B cell (primary cell): ENCODE results near the gene WDR31. TPM values are rescaled to one million over a fixed set of nuclear protein-coding genes. Genes with fewer than 3 reads are reported as not detected.

Experiments
- ATAC-seq: fragments of 200-7000 bp; cut with Tn5 transposase; one replicate; pipeline ENCODE4 v1.10.0; 2021; ENCODE audit warnings: low read depth, mild to moderate bottlenecking, moderate number of reproducible peaks, moderate library complexity
- CTCF ChIA-PET: fragments of 350-600 bp; sonication (Branson Sonifier 250); formaldehyde crosslinking; loops from one replicate; lab custom pipeline; 2021; ENCODE audit warnings: antibody characterized with exemption, inconsistent platforms; lab: Charles Lee
- POLR2A ChIA-PET: fragments of 350-600 bp; sonication (Branson Sonifier 250); formaldehyde crosslinking; loops from one replicate; lab custom pipeline; 2021; ENCODE audit warnings: antibody characterized with exemption; lab: Charles Lee
- DNase-seq: peaks from one replicate; pipeline ENCODE4 v3.0.0; 2013
- H2AFZ ChIP-seq: 2 replicates; pipeline ENCODE4 v1.6.1; 2012; ENCODE audit warnings: mild to moderate bottlenecking, low read depth, low read length; ENCODE audit not compliant: insufficient read depth, poor library complexity, severe bottlenecking
- H3K27ac ChIP-seq, 2 donors: 1 replicate in 1 of 2; 2 replicates in 1 of 2; pipeline ENCODE4 v1.5.1; 2012 to 2013; ENCODE audit warnings: low read length in 2 of 2, mild to moderate bottlenecking in 2 of 2, moderate library complexity in 1 of 2
- H3K27me3 ChIP-seq, 4 experiments: fragments of 200-600 bp in 1 of 4; sonication (generic) in 1 of 4; replicated peaks in 1 of 4; 1 replicate in 2 of 4; 2 replicates in 2 of 4; pipeline versions ENCODE4 v1.6.1 to v1.7.0; 2013 to 2016; ENCODE audit warnings: low read length in 3 of 4, mild to moderate bottlenecking in 2 of 4, mixed read lengths in 1 of 4, moderate library complexity in 1 of 4; ENCODE audit not compliant: insufficient read depth in 4 of 4, control insufficient read depth in 3 of 4; ENCODE audit errors: control extremely low read depth in 1 of 4
- H3K36me3 ChIP-seq, 2 experiments: replicated peaks in 1 of 2; 1 replicate in 1 of 2; 2 replicates in 1 of 2; pipeline versions ENCODE4 v1.6.1 to v1.7.1; 2013; ENCODE audit warnings: low read length in 1 of 2; ENCODE audit not compliant: insufficient read depth in 2 of 2, control insufficient read depth in 1 of 2; ENCODE audit errors: control extremely low read depth in 1 of 2, extremely low read depth in 1 of 2
- H3K4me1 ChIP-seq, 2 donors: fragments of 200-600 bp in 1 of 2; sonication (generic) in 1 of 2; 1 replicate in 1 of 2; 2 replicates in 1 of 2; pipeline versions ENCODE4 v1.5.1 to v1.6.1; 2013 to 2017; ENCODE audit warnings: low read length in 2 of 2; ENCODE audit not compliant: control insufficient read depth in 2 of 2, insufficient read depth in 2 of 2
- H3K4me2 ChIP-seq: replicated peaks from 2 replicates; pipeline ENCODE3; 2012; ENCODE audit warnings: mild to moderate bottlenecking, low read depth, low read length; ENCODE audit not compliant: poor library complexity, severe bottlenecking
- H3K4me3 ChIP-seq, 5 experiments: fragments of 200-600 bp in 1 of 5; sonication (generic) in 1 of 5; 1 replicate in 3 of 5; 2 replicates in 2 of 5; pipeline versions ENCODE4 v1.5.1 to v1.7.0; 2011 to 2016; ENCODE audit warnings: low read length in 4 of 5, mild to moderate bottlenecking in 4 of 5, low read depth in 2 of 5, control low read depth in 1 of 5, moderate library complexity in 1 of 5; ENCODE audit not compliant: insufficient read depth in 1 of 5; ENCODE audit errors: control extremely low read depth in 1 of 5, extremely low read depth in 1 of 5
- H3K79me2 ChIP-seq: fragments of 200-600 bp; sonication (generic); one replicate; pipeline ENCODE4 v1.6.0; 2016; ENCODE audit warnings: low read length; ENCODE audit not compliant: control insufficient read depth, insufficient read depth
- H3K9ac ChIP-seq: fragments of 200-600 bp; sonication (generic); 2 replicates; pipeline ENCODE4 v1.6.1; 2017; ENCODE audit warnings: mild to moderate bottlenecking, low read length, moderate library complexity
- H3K9me3 ChIP-seq, 3 donors: one replicate each; pipeline versions ENCODE4 v1.6.1 to v1.7.1; 2013; ENCODE audit warnings: low read length in 2 of 3; ENCODE audit not compliant: control insufficient read depth in 2 of 3, insufficient read depth in 1 of 3; ENCODE audit errors: control extremely low read depth in 1 of 3
- H4K20me1 ChIP-seq: 2 replicates; pipeline ENCODE4 v1.6.0; 2012; ENCODE audit warnings: mild to moderate bottlenecking, low read length; ENCODE audit not compliant: insufficient read depth, control insufficient read depth, poor library complexity, severe bottlenecking
- H3K27ac Mint-ChIP-seq: one replicate; pipeline ENCODE4 v1.8.0; 2021; ENCODE audit warnings: mixed read lengths
- H3K27me3 Mint-ChIP-seq: one replicate; pipeline ENCODE4 v1.8.0; 2021; ENCODE audit warnings: mixed read lengths
- H3K4me1 Mint-ChIP-seq: one replicate; pipeline ENCODE4 v1.8.0; 2021; ENCODE audit warnings: mixed read lengths
- H3K4me3 Mint-ChIP-seq: one replicate; pipeline ENCODE4 v1.8.0; 2021; ENCODE audit warnings: mixed read lengths
- H3K9me3 Mint-ChIP-seq: one replicate; pipeline ENCODE4 v1.8.0; 2022; ENCODE audit warnings: mixed read lengths; ENCODE audit not compliant: insufficient read depth
- EZH2 ChIP-seq: IDR thresholded peaks from 2 replicates; pipeline ENCODE4 v1.6.1; 2012; ENCODE audit warnings: borderline replicate concordance, low read depth, mild to moderate bottlenecking, moderate library complexity, low read length; ENCODE audit not compliant: insufficient read depth, poor library complexity, severe bottlenecking
- WGBS: methylation state at CpG from one replicate; pipeline ENCODE4 v1.1.5; 2013; ENCODE audit warnings: missing lambda C conversion rate; ENCODE audit not compliant: insufficient coverage; 5-methylcytosine and 5-hydroxymethylcytosine counted together
- intact Hi-C: fragments of 100-400 bp; cut with micrococcal nuclease; formaldehyde crosslinking; loops from one replicate; pipeline ENCODE4 v1.10.0; 2022
- polyA plus RNA-seq: library from polyadenylated mRNA; depleted of rRNA; stranded (reverse); fragments of >200 nt; gene quantifications from 2 replicates; pipeline ENCODE4 v1.2.3, GENCODE V29; 2012
- total RNA-seq, 2 donors: library from RNA; stranded (reverse); fragments of 120-200 nt in 1 of 2; gene quantifications; 1 replicate in 1 of 2; 2 replicates in 1 of 2; pipeline versions ENCODE4 v1.2.3 to v1.2.4, GENCODE V29; 2013 to 2022
- TF ChIP-seq, protein P1 (sequence below): fragments of 200-600 bp; IDR thresholded peaks from one replicate; pipeline ENCODE4 v1.8.0; 2022; ENCODE audit warnings: antibody characterized with exemption, mild to moderate bottlenecking

WDR31 gene
- total and polyA plus RNA-seq, 2 donors (not counting 1 experiment from before 2014, with no cell fraction given), result 0.36 to 0.62 TPM

DNA sequence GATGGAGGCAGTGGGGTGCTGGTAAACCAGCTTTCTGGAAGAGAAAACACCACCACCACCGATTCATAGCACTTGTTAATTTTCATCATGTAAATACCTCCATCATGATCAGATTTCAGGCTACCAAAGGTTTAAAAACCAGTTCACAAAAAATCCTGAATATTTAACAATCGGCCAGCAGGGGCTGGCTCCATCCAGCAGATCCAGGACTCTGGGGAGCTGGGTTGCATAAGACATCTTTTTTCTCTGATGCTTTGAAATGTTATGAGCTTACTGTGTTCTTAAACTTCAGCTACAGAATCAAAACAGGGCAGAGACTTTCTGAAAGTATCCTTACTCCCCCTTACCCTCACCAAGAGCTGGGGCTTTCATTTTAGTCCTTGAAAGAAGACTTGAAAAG is 22.3 kb downstream of the WDR31 start:
- Histone ChIP-seq H3K36me3 (no peaks in the 10 kb centered on the region), H2AFZ (no peak overlapping the region), H4K20me1 (no peaks in the 10 kb centered on the region), H3K4me3 (no peak overlapping the region), H3K27me3 (no peaks in the 10 kb centered on the region), H3K9me3 (no peaks in the 10 kb centered on the region), H3K27ac (no peak overlapping the region), H3K9ac (no peak overlapping the region), H3K4me2 (no peak overlapping the region), H3K4me1 (no peaks in the 10 kb centered on the region), H3K79me2 (no peaks in the 10 kb centered on the region)
- POLR2A ChIA-PET, result no interaction called here
- WGBS, result no CpG with 5 or more reads among the region's 2 CpGs
- CTCF ChIA-PET, result interaction anchor here (1.3 kb wide), 1 partner anchor 9 kb away, joined by 3 read pairs; no protein-coding TSS in a partner anchor
- no peak overlapping the region for H3K4me3 Mint-ChIP-seq
- TF ChIP-seq EZH2, result no peak
- TF ChIP-seq, protein P1, sequence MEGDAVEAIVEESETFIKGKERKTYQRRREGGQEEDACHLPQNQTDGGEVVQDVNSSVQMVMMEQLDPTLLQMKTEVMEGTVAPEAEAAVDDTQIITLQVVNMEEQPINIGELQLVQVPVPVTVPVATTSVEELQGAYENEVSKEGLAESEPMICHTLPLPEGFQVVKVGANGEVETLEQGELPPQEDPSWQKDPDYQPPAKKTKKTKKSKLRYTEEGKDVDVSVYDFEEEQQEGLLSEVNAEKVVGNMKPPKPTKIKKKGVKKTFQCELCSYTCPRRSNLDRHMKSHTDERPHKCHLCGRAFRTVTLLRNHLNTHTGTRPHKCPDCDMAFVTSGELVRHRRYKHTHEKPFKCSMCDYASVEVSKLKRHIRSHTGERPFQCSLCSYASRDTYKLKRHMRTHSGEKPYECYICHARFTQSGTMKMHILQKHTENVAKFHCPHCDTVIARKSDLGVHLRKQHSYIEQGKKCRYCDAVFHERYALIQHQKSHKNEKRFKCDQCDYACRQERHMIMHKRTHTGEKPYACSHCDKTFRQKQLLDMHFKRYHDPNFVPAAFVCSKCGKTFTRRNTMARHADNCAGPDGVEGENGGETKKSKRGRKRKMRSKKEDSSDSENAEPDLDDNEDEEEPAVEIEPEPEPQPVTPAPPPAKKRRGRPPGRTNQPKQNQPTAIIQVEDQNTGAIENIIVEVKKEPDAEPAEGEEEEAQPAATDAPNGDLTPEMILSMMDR, result no peak
- no peak for DNase-seq
- H3K9me3 Mint-ChIP-seq, result no peaks in the 10 kb centered on the region
- no peak overlapping the region for H3K27ac Mint-ChIP-seq
- H3K4me1 Mint-ChIP-seq, result no peaks in the 10 kb centered on the region
- intact Hi-C loops, result no loop called here
- H3K27me3 Mint-ChIP-seq, result peaks cover 9% of the 10 kb centered on the region
- no peak for ATAC-seq

DNA sequence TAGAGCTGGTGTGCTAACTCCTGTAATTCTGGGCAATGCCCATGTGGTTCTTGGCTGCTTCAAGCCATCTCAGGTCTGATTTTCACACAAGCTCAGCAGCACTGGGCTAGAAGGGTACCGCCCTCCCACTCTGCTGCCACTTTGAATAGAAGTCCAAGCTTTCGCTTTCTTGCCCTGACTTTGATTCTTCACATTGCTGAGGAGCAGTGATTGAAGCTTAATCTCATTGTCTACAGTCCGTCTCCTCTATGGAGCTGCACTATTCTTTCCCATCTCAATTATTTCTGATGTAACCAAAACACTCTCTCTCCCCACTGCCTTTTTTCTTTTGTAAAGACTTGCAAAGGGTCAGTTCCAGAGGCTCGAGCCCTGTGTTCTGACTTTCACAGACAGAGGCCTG is 24.0 kb downstream of the WDR31 start:
- H3K27ac ChIP-seq, result no peak overlapping the region
- H2AFZ ChIP-seq, result no peak overlapping the region
- no peaks in the 10 kb centered on the region for H3K79me2 ChIP-seq
- H3K4me3 ChIP-seq, result no peak overlapping the region
- no peaks in the 10 kb centered on the region for H3K36me3 ChIP-seq
- H3K27ac Mint-ChIP-seq, result no peak overlapping the region
- H3K4me2 ChIP-seq, result no peak overlapping the region
- POLR2A ChIA-PET, result no interaction called here
- no peak for DNase-seq
- peaks cover 9% of the 10 kb centered on the region for H3K27me3 Mint-ChIP-seq
- H4K20me1 ChIP-seq, result no peaks in the 10 kb centered on the region
- H3K4me3 Mint-ChIP-seq, result no peak overlapping the region
- ATAC-seq, result no peak
- intact Hi-C loops, result no loop called here
- H3K4me1 ChIP-seq, result no peaks in the 10 kb centered on the region
- 94% methylated on average over 3 of the region's 4 CpGs for WGBS
- TF ChIP-seq EZH2, result no peak
- TF ChIP-seq, protein P1, result no peak
- CTCF ChIA-PET, result interaction anchor here (1.0 kb wide), 1 partner anchor 342 kb away, joined by 3 read pairs; no protein-coding TSS in a partner anchor
- H3K9me3 ChIP-seq, result no peaks in the 10 kb centered on the region
- no peak overlapping the region for H3K9ac ChIP-seq
- H3K4me1 Mint-ChIP-seq, result no peaks in the 10 kb centered on the region
- H3K9me3 Mint-ChIP-seq, result no peaks in the 10 kb centered on the region
- no peaks in the 10 kb centered on the region for H3K27me3 ChIP-seq
